Retinal pigment epithelial cell (primary cell): ENCODE data around the gene MYL11.

Experiments
- DNase-seq: peaks from one replicate; pipeline ENCODE4 v3.0.0-alpha.2; 2010; ENCODE audit warnings: low read depth
- H3K4me3 ChIP-seq: 2 replicates; pipeline ENCODE4 v1.5.1; 2011; ENCODE audit warnings: mild to moderate bottlenecking, low read length, control low read depth, moderate library complexity
- CTCF ChIP-seq: conservative IDR thresholded peaks from 2 replicates; pipeline ENCODE4 v1.5.1; 2011; ENCODE audit warnings: low read depth, low read length, control low read depth, inconsistent platforms

Gene MYL11

GRCh38 chr16:30379158-30379783 is 4.7 kb downstream of the MYL11 start:
- peak overlapping the region; percentile 71 for H3K4me3 ChIP-seq
- no peak for TF ChIP-seq CTCF
- no peak for DNase-seq

- DNase-seq: no peak
- no peak overlapping the region for H3K4me3 ChIP-seq
- no peak for TF ChIP-seq CTCF
Measured at GRCh38 chr16:30380072-30380802, 5.6 kb downstream of the MYL11 start.

- no peak overlapping the region for H3K4me3 ChIP-seq
- DNase-seq: no peak
- no peak for TF ChIP-seq CTCF
Measured at GRCh38 chr16:30380803-30381208, 6.2 kb downstream of the MYL11 start.

GRCh38 chr16:30381291-30382041 is 6.9 kb downstream of the MYL11 start:
- TF ChIP-seq CTCF: no peak
- no peak overlapping the region for H3K4me3 ChIP-seq
- no peak for DNase-seq

GRCh38 chr16:30382111-30382881 is 7.7 kb downstream of the MYL11 start, which contains the start of gene SEPTIN1:
Gene SEPTIN1 (minus strand): TSS chr16:30382561. CDS start chr16:30382542, 19 bp downstream.
- no peak for TF ChIP-seq CTCF
- no peak for DNase-seq
- H3K4me3 ChIP-seq: no peak within 1 kb of the TSS

- no peak for DNase-seq
- H3K4me3 ChIP-seq: no peak overlapping the region
- no peak for TF ChIP-seq CTCF
Measured at GRCh38 chr16:30383521-30383920, 8.9 kb downstream of the MYL11 start.
